Stomach (tissue), 4 donors: ENCODE data around the gene SEC62.

ENCODE experiments used
- EP300 ChIP-seq: sonication (generic); formaldehyde crosslinking; IDR thresholded peaks from one replicate; pipeline ENCODE4 v1.6.1; 2017; ENCODE audit warnings: antibody characterized with exemption
- POLR2A ChIP-seq, 4 donors: fragments of 450-650 bp; IDR thresholded peaks; one replicate each; pipeline ENCODE4 v1.6.1; 2016; ENCODE audit warnings: antibody characterized with exemption in 4 of 4, control low read depth in 2 of 4, mild to moderate bottlenecking in 1 of 4, moderate library complexity in 1 of 4
- TF ChIP-seq, protein P1 (sequence below), 7 experiments: fragments of 450-650 bp in 4 of 7; fragments of 200-600 bp in 3 of 7; sonication (generic) in 3 of 7; IDR thresholded peaks; one replicate each; pipeline ENCODE4 v1.5.1; 2016 to 2019; ENCODE audit warnings: antibody characterized with exemption in 7 of 7, control low read depth in 2 of 7, mild to moderate bottlenecking in 1 of 7

DNA sequence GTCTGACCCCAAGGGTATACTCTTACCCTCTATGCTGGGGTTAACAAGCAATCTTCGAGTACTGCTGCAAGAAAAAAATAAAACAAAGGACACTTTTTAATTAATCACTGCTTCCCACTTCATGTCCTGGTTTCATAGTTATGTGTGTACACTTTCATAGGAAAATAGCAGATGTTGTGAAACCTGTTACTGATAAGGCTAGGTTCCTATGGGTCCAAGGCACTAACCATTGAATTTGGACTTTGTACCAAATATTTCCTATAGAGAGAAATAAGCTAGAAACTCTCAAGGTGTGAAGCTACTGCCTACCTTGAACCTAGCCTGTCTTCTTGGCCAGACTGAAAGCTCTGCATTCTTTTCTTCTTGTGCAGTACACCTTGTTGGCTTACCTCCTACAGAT, 56.6 kb downstream of the SEC62 start:
- TF ChIP-seq POLR2A (IDR thresholded peaks at IDR 0.05): no peak
- TF ChIP-seq, protein P1, sequence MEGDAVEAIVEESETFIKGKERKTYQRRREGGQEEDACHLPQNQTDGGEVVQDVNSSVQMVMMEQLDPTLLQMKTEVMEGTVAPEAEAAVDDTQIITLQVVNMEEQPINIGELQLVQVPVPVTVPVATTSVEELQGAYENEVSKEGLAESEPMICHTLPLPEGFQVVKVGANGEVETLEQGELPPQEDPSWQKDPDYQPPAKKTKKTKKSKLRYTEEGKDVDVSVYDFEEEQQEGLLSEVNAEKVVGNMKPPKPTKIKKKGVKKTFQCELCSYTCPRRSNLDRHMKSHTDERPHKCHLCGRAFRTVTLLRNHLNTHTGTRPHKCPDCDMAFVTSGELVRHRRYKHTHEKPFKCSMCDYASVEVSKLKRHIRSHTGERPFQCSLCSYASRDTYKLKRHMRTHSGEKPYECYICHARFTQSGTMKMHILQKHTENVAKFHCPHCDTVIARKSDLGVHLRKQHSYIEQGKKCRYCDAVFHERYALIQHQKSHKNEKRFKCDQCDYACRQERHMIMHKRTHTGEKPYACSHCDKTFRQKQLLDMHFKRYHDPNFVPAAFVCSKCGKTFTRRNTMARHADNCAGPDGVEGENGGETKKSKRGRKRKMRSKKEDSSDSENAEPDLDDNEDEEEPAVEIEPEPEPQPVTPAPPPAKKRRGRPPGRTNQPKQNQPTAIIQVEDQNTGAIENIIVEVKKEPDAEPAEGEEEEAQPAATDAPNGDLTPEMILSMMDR (IDR thresholded peaks at IDR 0.05): no peak
- no peak for TF ChIP-seq EP300
